ENCODE measurements around the gene PTGR3.

The PTGR3 gene

GRCh38 chr18:75249672-75250470 is 40.9 kb upstream of the PTGR3 start:
- peaks cover 13% of the 10 kb centered on the region for H3K4me1 ChIP-seq (ENCODE audit: control insufficient read depth, insufficient read depth, low read length, poor library complexity, severe bottlenecking)
- DNase-seq: no peak
- H3K36me3 ChIP-seq (ENCODE audit: control insufficient read depth, insufficient read depth, low read length): no peaks in the 10 kb centered on the region
- H3K27me3 ChIP-seq (replicated peaks; ENCODE audit: control insufficient read depth, insufficient read depth, low read length, poor library complexity, severe bottlenecking): no peaks in the 10 kb centered on the region
- no peak overlapping the region for H3K27ac ChIP-seq (ENCODE audit: insufficient read depth, low read length, poor library complexity, severe bottlenecking)
- H3K4me3 ChIP-seq (ENCODE audit: insufficient read depth, low read depth, low read length, poor library complexity, severe bottlenecking): no peak overlapping the region
- H3K9me3 ChIP-seq (ENCODE audit: control insufficient read depth, low read length): no peaks in the 10 kb centered on the region

GRCh38 chr18:75249175-75249518 is 40.2 kb upstream of the PTGR3 start:
- DNase-seq: no peak
- peak overlapping the region; percentile 29 for H3K27ac ChIP-seq (ENCODE audit: insufficient read depth, low read length, poor library complexity, severe bottlenecking)
- no peaks in the 10 kb centered on the region for H3K27me3 ChIP-seq (replicated peaks; ENCODE audit: control insufficient read depth, insufficient read depth, low read length, poor library complexity, severe bottlenecking)
- H3K9me3 ChIP-seq (ENCODE audit: control insufficient read depth, low read length): no peaks in the 10 kb centered on the region
- H3K4me3 ChIP-seq (ENCODE audit: insufficient read depth, low read depth, low read length, poor library complexity, severe bottlenecking): no peak overlapping the region
- peaks cover 13% of the 10 kb centered on the region for H3K4me1 ChIP-seq (ENCODE audit: control insufficient read depth, insufficient read depth, low read length, poor library complexity, severe bottlenecking)
- H3K36me3 ChIP-seq (ENCODE audit: control insufficient read depth, insufficient read depth, low read length): no peaks in the 10 kb centered on the region

DNA sequence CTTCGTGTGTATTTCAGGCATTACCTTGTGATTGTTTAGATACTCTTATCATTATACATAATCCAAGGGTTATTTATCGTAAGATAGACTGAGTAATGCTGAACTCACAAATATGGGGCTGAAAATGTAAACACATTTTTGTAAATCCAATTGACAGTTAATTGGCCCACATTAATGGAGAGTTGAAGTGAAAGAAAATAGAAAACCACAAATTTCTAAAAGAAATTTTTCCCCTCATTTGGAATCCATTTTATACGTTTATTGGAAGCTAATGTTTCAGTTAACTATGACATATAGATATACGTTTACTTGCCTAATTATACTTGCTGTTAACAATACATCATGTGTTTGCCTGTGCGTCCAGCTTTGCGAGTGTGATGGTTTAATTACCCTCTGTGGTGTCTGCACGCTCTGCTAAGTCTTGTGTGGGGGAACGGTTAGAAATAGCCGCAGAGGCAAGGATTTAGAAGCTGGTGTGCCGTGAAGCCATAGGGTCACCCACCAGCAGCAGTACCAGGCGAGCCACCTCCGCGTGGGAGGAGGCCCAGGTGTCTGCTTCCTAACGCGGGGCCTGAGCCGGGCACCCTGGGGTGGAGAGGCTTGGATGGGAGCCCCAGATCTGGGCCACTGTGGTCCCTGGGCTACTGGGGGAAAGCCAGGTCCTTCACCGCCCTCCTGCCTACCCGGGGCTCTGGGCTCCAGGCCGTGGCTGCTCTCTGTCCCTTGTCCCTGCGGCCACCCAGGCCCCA is 39.7 kb upstream of the PTGR3 start:
- Histone ChIP-seq H3K27me3 (replicated peaks; ENCODE audit: control insufficient read depth, insufficient read depth, low read length, poor library complexity, severe bottlenecking) (no peaks in the 10 kb centered on the region), H3K4me1 (ENCODE audit: control insufficient read depth, insufficient read depth, low read length, poor library complexity, severe bottlenecking) (peaks cover 13% of the 10 kb centered on the region), H3K27ac (ENCODE audit: insufficient read depth, low read length, poor library complexity, severe bottlenecking) (peak overlapping the region; percentile 63), H3K9me3 (ENCODE audit: control insufficient read depth, low read length) (no peaks in the 10 kb centered on the region), H3K4me3 (ENCODE audit: insufficient read depth, low read depth, low read length, poor library complexity, severe bottlenecking) (peak overlapping the region; percentile 50), H3K36me3 (ENCODE audit: control insufficient read depth, insufficient read depth, low read length) (no peaks in the 10 kb centered on the region)
- DNase-seq: no peak

DNA sequence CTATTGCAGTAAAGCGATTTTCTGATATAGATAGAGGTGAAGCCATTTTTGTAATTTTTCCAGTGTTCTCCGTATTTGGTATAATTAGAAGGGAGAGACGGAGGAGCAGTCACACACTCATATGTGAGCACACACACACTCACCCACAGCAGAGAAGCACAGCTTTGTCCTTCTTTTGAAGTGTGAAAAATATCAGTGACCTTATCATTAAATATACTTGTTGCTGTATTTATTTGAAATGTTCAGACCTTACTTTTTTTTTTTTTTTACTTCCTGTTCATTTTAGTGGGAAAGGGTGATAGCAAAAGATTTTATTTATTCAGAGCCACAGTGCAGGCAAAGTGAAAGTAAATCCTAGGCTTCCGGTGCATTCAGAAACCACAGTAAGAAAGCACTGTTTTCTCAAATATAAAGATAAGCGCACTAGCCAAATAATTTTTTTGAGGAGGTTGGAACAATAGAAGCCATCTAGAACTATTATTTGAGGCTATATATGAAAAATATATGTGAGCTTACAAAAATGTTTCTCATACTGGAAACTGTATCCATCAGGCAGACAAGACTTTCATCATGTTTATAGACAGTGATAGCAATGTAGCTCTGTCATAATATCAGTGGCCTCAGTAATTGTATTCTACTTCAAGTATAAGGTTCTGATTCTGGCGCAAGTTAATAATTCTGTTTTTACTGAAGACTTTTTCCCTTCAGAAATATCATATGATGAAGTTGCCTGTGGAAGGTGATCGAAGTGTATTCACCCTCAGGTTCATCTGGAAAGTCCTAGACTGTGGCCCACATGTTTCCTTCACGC is 38.9 kb upstream of the PTGR3 start:
- peak overlapping the region; percentile 50 for H3K4me3 ChIP-seq (ENCODE audit: insufficient read depth, low read depth, low read length, poor library complexity, severe bottlenecking)
- no peaks in the 10 kb centered on the region for H3K36me3 ChIP-seq (ENCODE audit: control insufficient read depth, insufficient read depth, low read length)
- H3K27me3 ChIP-seq (replicated peaks; ENCODE audit: control insufficient read depth, insufficient read depth, low read length, poor library complexity, severe bottlenecking): no peaks in the 10 kb centered on the region
- H3K27ac ChIP-seq (ENCODE audit: insufficient read depth, low read length, poor library complexity, severe bottlenecking): peak overlapping the region; percentile 63
- H3K4me1 ChIP-seq (ENCODE audit: control insufficient read depth, insufficient read depth, low read length, poor library complexity, severe bottlenecking): peaks cover 13% of the 10 kb centered on the region
- DNase-seq: no peak
- no peaks in the 10 kb centered on the region for H3K9me3 ChIP-seq (ENCODE audit: control insufficient read depth, low read length)

GRCh38 chr18:75246721-75247610 is 38.0 kb upstream of the PTGR3 start:
- no peak for DNase-seq

DNA sequence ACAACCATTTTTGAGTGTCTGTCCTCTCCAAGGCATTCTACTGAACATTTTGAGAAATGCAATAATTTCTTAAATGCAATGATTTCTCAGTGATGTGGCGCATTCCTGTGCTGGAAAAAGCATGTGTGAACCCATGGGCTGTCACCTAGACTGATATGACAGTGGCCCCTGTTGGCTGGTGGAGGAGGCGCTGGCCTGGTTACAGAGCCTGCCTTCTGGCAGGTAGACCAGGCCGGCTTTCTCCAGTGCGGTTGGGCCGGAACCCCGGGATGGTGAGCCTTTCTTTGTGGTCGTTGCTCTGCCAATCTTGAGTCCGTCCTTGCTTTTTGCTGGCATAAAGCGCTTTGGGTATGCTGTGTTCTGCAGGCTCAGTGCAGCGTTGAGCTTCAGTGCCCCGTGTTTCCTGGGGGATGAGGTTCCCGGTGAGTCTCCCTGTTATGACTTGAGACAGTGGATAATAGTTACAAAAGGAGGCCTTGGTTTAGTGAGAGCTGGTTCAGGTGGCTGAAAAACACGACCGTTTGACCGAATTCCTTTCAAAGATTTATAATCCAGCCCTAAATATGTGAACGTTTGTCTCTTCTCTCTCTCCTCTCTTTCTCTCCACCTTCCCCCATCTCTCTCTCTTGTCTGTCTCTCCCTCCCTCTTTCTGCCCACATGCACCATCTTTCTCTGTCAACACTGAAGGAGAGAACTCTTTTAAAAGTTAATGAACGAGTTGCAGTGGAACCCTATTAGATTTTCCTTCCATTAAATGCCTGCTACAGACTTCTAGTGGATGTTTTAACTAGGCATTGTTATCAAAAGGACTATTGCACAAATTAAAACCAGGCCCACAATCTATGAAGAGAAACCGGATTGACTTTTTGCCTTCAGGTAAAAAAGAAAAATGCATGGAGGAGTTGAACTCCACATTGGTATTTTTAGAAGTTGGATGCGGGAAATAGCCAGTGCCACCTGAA is 35.7 kb upstream of the PTGR3 start:
- Histone ChIP-seq H3K27ac (ENCODE audit: insufficient read depth, low read length, poor library complexity, severe bottlenecking) (no peak overlapping the region), H3K27me3 (replicated peaks; ENCODE audit: control insufficient read depth, insufficient read depth, low read length, poor library complexity, severe bottlenecking) (no peaks in the 10 kb centered on the region), H3K36me3 (ENCODE audit: control insufficient read depth, insufficient read depth, low read length) (no peaks in the 10 kb centered on the region), H3K4me1 (ENCODE audit: control insufficient read depth, insufficient read depth, low read length, poor library complexity, severe bottlenecking) (peaks cover 13% of the 10 kb centered on the region), H3K9me3 (ENCODE audit: control insufficient read depth, low read length) (no peaks in the 10 kb centered on the region), H3K4me3 (ENCODE audit: insufficient read depth, low read depth, low read length, poor library complexity, severe bottlenecking) (no peak overlapping the region)
- DNase-seq: no peak

More at GRCh38 chr18:75246721-75247610, 38.0 kb upstream of the PTGR3 start:
- Histone ChIP-seq H3K27ac (ENCODE audit: insufficient read depth, low read length, poor library complexity, severe bottlenecking) (peak overlapping the region; percentile 63), H3K36me3 (ENCODE audit: control insufficient read depth, insufficient read depth, low read length) (no peaks in the 10 kb centered on the region), H3K4me1 (ENCODE audit: control insufficient read depth, insufficient read depth, low read length, poor library complexity, severe bottlenecking) (peaks cover 13% of the 10 kb centered on the region), H3K4me3 (ENCODE audit: insufficient read depth, low read depth, low read length, poor library complexity, severe bottlenecking) (peak overlapping the region; percentile 50), H3K9me3 (ENCODE audit: control insufficient read depth, low read length) (no peaks in the 10 kb centered on the region), H3K27me3 (replicated peaks; ENCODE audit: control insufficient read depth, insufficient read depth, low read length, poor library complexity, severe bottlenecking) (no peaks in the 10 kb centered on the region)

DNA sequence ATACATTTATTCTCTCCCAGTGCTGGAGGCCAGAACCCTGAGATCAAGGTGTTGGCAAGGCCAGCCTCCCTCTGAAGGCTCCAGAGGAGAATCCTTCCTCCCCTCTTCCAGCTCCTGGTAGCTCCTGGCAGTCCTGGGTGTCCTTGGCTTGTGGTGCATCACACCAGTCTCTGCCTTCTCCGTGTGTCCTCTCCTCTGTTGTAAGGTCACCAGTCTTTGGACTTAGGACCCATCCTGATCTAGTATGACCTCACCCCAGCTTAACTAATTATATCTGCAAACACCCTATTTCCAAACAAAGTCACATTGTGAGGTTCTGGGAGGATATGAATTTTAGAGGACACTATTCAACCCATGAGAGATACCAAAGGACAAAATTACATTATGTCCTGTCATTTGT is 32.8 kb upstream of the PTGR3 start:
- Histone ChIP-seq H3K36me3 (ENCODE audit: control insufficient read depth, insufficient read depth, low read length) (no peaks in the 10 kb centered on the region), H3K4me1 (ENCODE audit: control insufficient read depth, insufficient read depth, low read length, poor library complexity, severe bottlenecking) (peaks cover 2% of the 10 kb centered on the region), H3K9me3 (ENCODE audit: control insufficient read depth, low read length) (no peaks in the 10 kb centered on the region), H3K27me3 (replicated peaks; ENCODE audit: control insufficient read depth, insufficient read depth, low read length, poor library complexity, severe bottlenecking) (no peaks in the 10 kb centered on the region), H3K4me3 (ENCODE audit: insufficient read depth, low read depth, low read length, poor library complexity, severe bottlenecking) (no peak overlapping the region), H3K27ac (ENCODE audit: insufficient read depth, low read length, poor library complexity, severe bottlenecking) (no peak overlapping the region)
- DNase-seq: no peak

- Histone ChIP-seq H3K9me3 (ENCODE audit: control insufficient read depth, low read length) (no peaks in the 10 kb centered on the region), H3K27ac (ENCODE audit: insufficient read depth, low read length, poor library complexity, severe bottlenecking) (no peak overlapping the region), H3K27me3 (replicated peaks; ENCODE audit: control insufficient read depth, insufficient read depth, low read length, poor library complexity, severe bottlenecking) (no peaks in the 10 kb centered on the region), H3K36me3 (ENCODE audit: control insufficient read depth, insufficient read depth, low read length) (no peaks in the 10 kb centered on the region), H3K4me3 (ENCODE audit: insufficient read depth, low read depth, low read length, poor library complexity, severe bottlenecking) (no peak overlapping the region), H3K4me1 (ENCODE audit: control insufficient read depth, insufficient read depth, low read length, poor library complexity, severe bottlenecking) (no peaks in the 10 kb centered on the region)
- no peak for DNase-seq
Observed at GRCh38 chr18:75240433-75240832, 31.5 kb upstream of the PTGR3 start.
